HEK293 (cell line): ENCODE measurements around the gene RPRD2.

ENCODE experiments used
- CTCF ChIA-PET: fragments of 350-600 bp; formaldehyde crosslinking; extraction: SDS; loops from one replicate; lab custom pipeline; 2021; ENCODE audit warnings: antibody characterized with exemption; lab: Yijun Ruan, JAX
- POLR2A ChIA-PET: fragments of 300-600 bp; formaldehyde crosslinking; extraction: SDS; loops from one replicate; lab custom pipeline; 2020; ENCODE audit warnings: antibody characterized with exemption, inconsistent platforms; lab: Yijun Ruan, JAX
- H3K27ac ChIP-seq: fragments of 200-500 bp; sonication (Bioruptor generic); 2 replicates; pipeline ENCODE4 v1.5.1; 2014; ENCODE audit warnings: low read depth, low read length, control low read depth, inconsistent platforms; ENCODE audit errors: extremely low read depth
- H3K36me3 ChIP-seq, 2 experiments: fragments of 200-500 bp in 1 of 2; sonication (Bioruptor generic) in 1 of 2; 1 replicate in 1 of 2; 2 replicates in 1 of 2; pipeline ENCODE4 v1.5.1; 2014 to 2017; ENCODE audit warnings: inconsistent platforms in 2 of 2, low read length in 2 of 2; ENCODE audit not compliant: control insufficient read depth in 2 of 2, insufficient read depth in 1 of 2
- H3K4me1 ChIP-seq: fragments of 200-500 bp; sonication (Bioruptor generic); 2 replicates; pipeline ENCODE4 v1.5.1; 2014; ENCODE audit warnings: mild to moderate bottlenecking, low read length, inconsistent platforms; ENCODE audit not compliant: control insufficient read depth, insufficient read depth
- H3K4me3 ChIP-seq: 2 replicates; pipeline ENCODE4 v1.5.1; 2011; ENCODE audit warnings: low read depth, mild to moderate bottlenecking, control low read depth, low read length, moderate library complexity
- H3K9me3 ChIP-seq: fragments of 200-500 bp; sonication (Bioruptor generic); 2 replicates; pipeline ENCODE4 v1.5.1; 2014; ENCODE audit warnings: low read depth, low read length, inconsistent platforms; ENCODE audit not compliant: control insufficient read depth, insufficient read depth
- CTCF ChIP-seq: fragments of 450-650 bp; formaldehyde crosslinking; IDR thresholded peaks from 2 replicates; pipeline ENCODE4 v1.5.1; 2016; ENCODE audit warnings: missing biosample characterization, missing genetic modification characterization
- KLF1 ChIP-seq: fragments of 450-650 bp; formaldehyde crosslinking; IDR thresholded peaks from 2 replicates; pipeline ENCODE4 v1.5.1; 2016; ENCODE audit warnings: missing biosample characterization, missing genetic modification characterization
- MYNN ChIP-seq: fragments of 450-650 bp; formaldehyde crosslinking; IDR thresholded peaks from 2 replicates; pipeline ENCODE4 v1.5.1; 2016; ENCODE audit warnings: missing biosample characterization, missing genetic modification characterization, borderline replicate concordance
- REPIN1 ChIP-seq: fragments of 450-650 bp; formaldehyde crosslinking; IDR thresholded peaks from 2 replicates; pipeline ENCODE4 v1.5.1; 2017; ENCODE audit warnings: missing biosample characterization, missing genetic modification characterization, low read depth
- SALL2 ChIP-seq: fragments of 450-650 bp; formaldehyde crosslinking; IDR thresholded peaks from 2 replicates; pipeline ENCODE4 v1.5.0; 2017; ENCODE audit warnings: missing biosample characterization, mild to moderate bottlenecking, missing genetic modification characterization, borderline replicate concordance
- WT1 ChIP-seq: fragments of 450-650 bp; formaldehyde crosslinking; IDR thresholded peaks from 2 replicates; pipeline ENCODE4 v1.5.1; 2016; ENCODE audit warnings: missing biosample characterization, missing genetic modification characterization
- ZBTB11 ChIP-seq: fragments of 450-650 bp; formaldehyde crosslinking; conservative IDR thresholded peaks from 2 replicates; pipeline ENCODE4 v1.5.1; 2016; ENCODE audit warnings: low read depth, missing biosample characterization, missing genetic modification characterization
- ZNF133 ChIP-seq: fragments of 450-650 bp; formaldehyde crosslinking; IDR thresholded peaks from 2 replicates; pipeline ENCODE4 v1.5.1; 2016; ENCODE audit warnings: missing biosample characterization, missing genetic modification characterization
- ZNF138 ChIP-seq: fragments of 450-650 bp; formaldehyde crosslinking; IDR thresholded peaks from 2 replicates; pipeline ENCODE4 v1.5.1; 2016; ENCODE audit warnings: missing biosample characterization, missing genetic modification characterization, borderline replicate concordance
- ZNF266 ChIP-seq: fragments of 450-650 bp; formaldehyde crosslinking; IDR thresholded peaks from 2 replicates; pipeline ENCODE4 v1.5.1; 2016; ENCODE audit warnings: missing biosample characterization, missing genetic modification characterization, low read depth
- ZNF37A ChIP-seq: fragments of 450-650 bp; IDR thresholded peaks from 2 replicates; pipeline ENCODE4 v1.5.1; 2018; ENCODE audit warnings: missing biosample characterization, missing genetic modification characterization
- ZNF449 ChIP-seq: fragments of 450-650 bp; formaldehyde crosslinking; IDR thresholded peaks from 2 replicates; pipeline ENCODE4 v1.5.1; 2017; ENCODE audit warnings: missing biosample characterization, mild to moderate bottlenecking, missing genetic modification characterization, moderate library complexity
- ZNF513 ChIP-seq: fragments of 450-650 bp; IDR thresholded peaks from 2 replicates; pipeline ENCODE4 v1.5.1; 2018; ENCODE audit warnings: missing biosample characterization, missing genetic modification characterization
- ZNF626 ChIP-seq: fragments of 450-650 bp; sonication (Bioruptor Pico); formaldehyde crosslinking; IDR thresholded peaks from 2 replicates; pipeline ENCODE4 v1.5.1; 2018; ENCODE audit warnings: missing biosample characterization, missing genetic modification characterization, inconsistent platforms
- ZNF692 ChIP-seq: fragments of 450-650 bp; formaldehyde crosslinking; IDR thresholded peaks from 2 replicates; pipeline ENCODE4 v1.5.1; 2016; ENCODE audit warnings: missing biosample characterization, missing genetic modification characterization
- TF ChIP-seq, protein P1 (sequence below): fragments of 450-650 bp; formaldehyde crosslinking; IDR thresholded peaks from 2 replicates; pipeline ENCODE4 v1.5.1; 2017; ENCODE audit warnings: missing biosample characterization, missing genetic modification characterization
- TF ChIP-seq, protein P2 (sequence below): fragments of 450-650 bp; formaldehyde crosslinking; IDR thresholded peaks from 2 replicates; pipeline ENCODE4 v1.5.1; 2017; ENCODE audit warnings: missing biosample characterization, missing genetic modification characterization

Gene RPRD2

DNA sequence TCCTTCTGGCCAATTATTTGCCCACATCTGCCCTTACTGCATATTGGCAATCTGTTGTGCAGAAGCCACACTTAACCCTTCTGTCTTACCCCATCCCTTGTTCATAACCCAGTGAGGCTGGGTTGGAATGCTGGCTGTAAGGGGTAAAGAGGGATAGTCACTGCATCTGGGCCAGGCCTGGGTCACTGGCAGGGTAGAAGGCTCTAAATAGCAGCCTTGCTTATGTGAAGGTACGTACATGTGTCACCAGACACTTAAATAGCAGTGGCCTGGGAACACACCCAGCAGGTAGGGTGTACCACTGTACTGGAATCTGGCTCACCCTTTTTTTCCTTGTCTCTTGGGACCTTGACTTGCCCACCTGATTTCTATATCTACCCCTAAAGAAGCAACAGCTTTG is 113.4 kb downstream of the RPRD2 start:
- CTCF ChIA-PET, result no interaction called here
- Histone ChIP-seq H3K36me3 (peaks cover 0 to 12% of the 10 kb centered on the region in 2 experiments; a peak in 1 of 3 replicates), H3K4me3 (no peak overlapping the region), H3K4me1 (peaks cover 8% of the 10 kb centered on the region; the same call in 1 of the 2 replicates)
- POLR2A ChIA-PET, result no interaction called here
- TF ChIP-seq CTCF (no peak), ZNF133 (peak; percentile 31; the same call in 1 of the 2 replicates), KLF1 (tag by site-specific recombination) (0 out of 2 replicates have a peak, but pooled peaks have one; percentile 12), ZNF449 (no peak)
- TF ChIP-seq, protein P1, sequence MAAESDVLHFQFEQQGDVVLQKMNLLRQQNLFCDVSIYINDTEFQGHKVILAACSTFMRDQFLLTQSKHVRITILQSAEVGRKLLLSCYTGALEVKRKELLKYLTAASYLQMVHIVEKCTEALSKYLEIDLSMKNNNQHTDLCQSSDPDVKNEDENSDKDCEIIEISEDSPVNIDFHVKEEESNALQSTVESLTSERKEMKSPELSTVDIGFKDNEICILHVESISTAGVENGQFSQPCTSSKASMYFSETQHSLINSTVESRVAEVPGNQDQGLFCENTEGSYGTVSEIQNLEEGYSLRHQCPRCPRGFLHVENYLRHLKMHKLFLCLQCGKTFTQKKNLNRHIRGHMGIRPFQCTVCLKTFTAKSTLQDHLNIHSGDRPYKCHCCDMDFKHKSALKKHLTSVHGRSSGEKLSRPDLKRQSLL (tag by site-specific recombination), result no peak
- TF ChIP-seq, all 188 proteins: peak for 2
- Histone ChIP-seq H3K27ac (no peak overlapping the region), H3K9me3 (no peaks in the 10 kb centered on the region)

DNA sequence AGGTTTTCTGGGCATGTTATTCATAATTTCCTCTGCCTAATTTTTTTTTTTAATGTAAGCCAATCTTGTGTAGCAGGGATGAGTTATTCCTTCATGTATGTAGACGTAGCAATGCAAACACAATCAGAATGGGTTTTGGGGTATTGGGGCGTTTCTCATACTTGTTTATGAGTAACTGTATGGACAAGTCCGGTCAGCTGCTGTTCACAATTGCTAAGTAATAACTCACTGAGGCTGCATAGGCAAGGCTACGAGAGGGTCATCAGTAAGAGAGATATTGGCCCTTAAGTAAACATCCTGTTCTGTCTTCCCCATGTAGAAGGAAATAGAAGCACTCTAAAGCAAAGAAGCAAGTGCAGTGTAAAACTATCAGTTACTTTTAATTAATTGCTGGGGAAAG is 113.8 kb downstream of the RPRD2 start:
- Histone ChIP-seq H3K4me3 (no peak overlapping the region), H3K27ac (no peak overlapping the region), H3K9me3 (no peaks in the 10 kb centered on the region)
- ChIA-PET POLR2A (no interaction called here), CTCF (no interaction called here)
- no peak for TF ChIP-seq WT1
- TF ChIP-seq, all 188 proteins: peak for 0
- Histone ChIP-seq H3K4me1 (peaks cover 8% of the 10 kb centered on the region; the same call in 1 of the 2 replicates), H3K36me3 (peaks cover 0 to 8% of the 10 kb centered on the region in 2 experiments; a peak in 1 of 3 replicates)

DNA sequence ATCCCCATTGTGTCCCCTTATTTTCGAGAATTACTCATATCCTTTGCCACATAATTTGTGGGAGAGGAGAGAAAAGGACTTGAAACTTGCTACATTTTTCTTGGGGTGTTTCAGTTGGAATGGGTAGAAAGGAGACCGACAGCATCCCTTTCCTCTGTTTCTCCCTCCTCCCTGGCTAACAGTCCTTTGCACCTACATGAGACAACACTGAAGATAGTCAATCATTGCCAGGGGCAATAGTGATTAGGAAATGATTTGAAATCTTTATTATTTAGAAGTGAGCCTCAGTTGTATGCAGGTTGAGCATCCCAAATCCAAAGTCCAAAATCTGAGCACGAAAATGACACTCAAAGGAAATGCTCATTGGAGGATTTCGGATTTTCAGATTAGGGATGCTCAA is 115.4 kb downstream of the RPRD2 start:
- ChIA-PET POLR2A (interaction anchor here (0.8 kb wide), 1 partner anchor 37 kb away, joined by 4 read pairs; no protein-coding TSS in a partner anchor), CTCF (no interaction called here)
- no peak overlapping the region for H3K27ac ChIP-seq
- no peaks in the 10 kb centered on the region for H3K36me3 ChIP-seq
- no peaks in the 10 kb centered on the region for H3K9me3 ChIP-seq
- H3K4me1 ChIP-seq, result peaks cover 3% of the 10 kb centered on the region; the same call in 1 of the 2 replicates
- no peak overlapping the region for H3K4me3 ChIP-seq
- TF ChIP-seq ZNF692 (no peak), MYNN (tag by site-specific recombination) (no peak), SALL2 (tag by site-specific recombination) (no peak), ZNF37A (no peak), ZNF138 (tag by site-specific recombination) (no peak), REPIN1 (no peak), ZBTB11 (tag by site-specific recombination) (no peak), ZNF513 (tag by site-specific recombination) (no peak), ZNF626 (tag by site-specific recombination) (no peak), ZNF266 (tag by site-specific recombination) (no peak)
- TF ChIP-seq, protein P2, sequence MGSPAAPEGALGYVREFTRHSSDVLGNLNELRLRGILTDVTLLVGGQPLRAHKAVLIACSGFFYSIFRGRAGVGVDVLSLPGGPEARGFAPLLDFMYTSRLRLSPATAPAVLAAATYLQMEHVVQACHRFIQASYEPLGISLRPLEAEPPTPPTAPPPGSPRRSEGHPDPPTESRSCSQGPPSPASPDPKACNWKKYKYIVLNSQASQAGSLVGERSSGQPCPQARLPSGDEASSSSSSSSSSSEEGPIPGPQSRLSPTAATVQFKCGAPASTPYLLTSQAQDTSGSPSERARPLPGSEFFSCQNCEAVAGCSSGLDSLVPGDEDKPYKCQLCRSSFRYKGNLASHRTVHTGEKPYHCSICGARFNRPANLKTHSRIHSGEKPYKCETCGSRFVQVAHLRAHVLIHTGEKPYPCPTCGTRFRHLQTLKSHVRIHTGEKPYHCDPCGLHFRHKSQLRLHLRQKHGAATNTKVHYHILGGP (tag by site-specific recombination), result no peak
